ENCODE measurements around the gene NRG3. TPM values are rescaled to one million over a fixed set of nuclear protein-coding genes. Genes with fewer than 3 reads are reported as not detected.
"Not testable (repeated sequence)": the region's sequence is repeated elsewhere in the genome, so short reads cannot be mapped to it uniquely, and the experiment has no call there.

NRG3 gene
- total RNA-seq, 4 donors from 2014 or later: 0.20 to 1.1 (median 0.84) TPM; not detected in 1

DNA sequence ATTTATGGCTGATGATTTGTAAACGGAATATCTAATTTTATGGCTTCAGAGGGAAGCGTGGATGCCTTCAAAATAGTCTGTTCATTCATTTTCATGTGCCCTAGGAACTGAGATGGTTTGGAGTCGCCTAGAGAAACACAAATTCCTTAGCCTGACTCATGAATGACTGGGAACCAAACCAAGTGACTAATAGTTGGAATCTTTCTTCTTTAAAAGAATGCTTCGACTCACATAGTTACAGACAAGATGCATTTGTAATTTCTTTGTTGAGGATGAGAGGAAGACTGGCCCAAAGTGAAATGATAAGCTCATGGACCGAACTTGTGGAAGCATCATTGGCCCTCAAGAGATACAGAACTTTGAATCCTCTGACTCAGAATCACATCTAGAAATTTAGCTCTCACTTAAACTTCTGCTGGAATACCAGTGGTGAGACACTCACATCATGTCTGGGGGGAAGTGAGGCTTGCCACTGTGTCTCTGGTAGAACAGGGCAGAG, 1107.2 kb downstream of the NRG3 start:
- Histone ChIP-seq H3K27me3 (no peaks in the 10 kb centered on the region), H3K4me3 (no peak overlapping the region), H3K36me3 (no peaks in the 10 kb centered on the region), H3K9me3 (no peaks in the 10 kb centered on the region), H3K4me1 (peaks cover 0 to 9% (median 0%) of the 10 kb centered on the region in 4 donors), H3K27ac (no peak overlapping the region)
- no peak for DNase-seq (ENCODE audit: low spot score in 2 of 2)
- 21 to 32% methylated on average over 5 of the region's 5 CpGs for WGBS, 2 donors
- TF ChIP-seq, protein P1, sequence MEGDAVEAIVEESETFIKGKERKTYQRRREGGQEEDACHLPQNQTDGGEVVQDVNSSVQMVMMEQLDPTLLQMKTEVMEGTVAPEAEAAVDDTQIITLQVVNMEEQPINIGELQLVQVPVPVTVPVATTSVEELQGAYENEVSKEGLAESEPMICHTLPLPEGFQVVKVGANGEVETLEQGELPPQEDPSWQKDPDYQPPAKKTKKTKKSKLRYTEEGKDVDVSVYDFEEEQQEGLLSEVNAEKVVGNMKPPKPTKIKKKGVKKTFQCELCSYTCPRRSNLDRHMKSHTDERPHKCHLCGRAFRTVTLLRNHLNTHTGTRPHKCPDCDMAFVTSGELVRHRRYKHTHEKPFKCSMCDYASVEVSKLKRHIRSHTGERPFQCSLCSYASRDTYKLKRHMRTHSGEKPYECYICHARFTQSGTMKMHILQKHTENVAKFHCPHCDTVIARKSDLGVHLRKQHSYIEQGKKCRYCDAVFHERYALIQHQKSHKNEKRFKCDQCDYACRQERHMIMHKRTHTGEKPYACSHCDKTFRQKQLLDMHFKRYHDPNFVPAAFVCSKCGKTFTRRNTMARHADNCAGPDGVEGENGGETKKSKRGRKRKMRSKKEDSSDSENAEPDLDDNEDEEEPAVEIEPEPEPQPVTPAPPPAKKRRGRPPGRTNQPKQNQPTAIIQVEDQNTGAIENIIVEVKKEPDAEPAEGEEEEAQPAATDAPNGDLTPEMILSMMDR (IDR thresholded peaks at IDR 0.05): no peak
- TF ChIP-seq EP300 (IDR thresholded peaks at IDR 0.05) (no peak), POLR2A (IDR thresholded peaks at IDR 0.05) (no peak)

DNA sequence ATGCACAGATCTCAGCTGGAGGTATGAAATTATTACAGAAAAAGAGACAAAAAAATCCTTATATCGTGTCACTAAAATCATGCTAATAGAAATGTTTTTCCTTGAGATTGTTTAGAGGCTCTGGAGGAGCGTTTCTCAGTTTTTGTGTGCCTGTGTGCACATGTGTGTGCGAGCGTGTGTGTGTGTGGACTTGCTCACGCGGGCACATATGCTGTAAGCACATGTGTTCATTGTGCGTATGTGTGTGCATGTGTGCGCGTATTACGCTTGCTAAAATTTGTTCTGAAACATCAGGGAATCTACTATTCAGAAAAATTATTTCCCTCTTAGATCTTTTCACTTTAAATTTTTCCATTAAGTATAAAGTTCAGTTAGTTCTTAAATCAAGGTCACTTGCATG, 1111.2 kb downstream of the NRG3 start:
- H3K27ac ChIP-seq: no peak overlapping the region
- no peaks in the 10 kb centered on the region for H3K27me3 ChIP-seq
- H3K4me3 ChIP-seq: no peak overlapping the region
- no peaks in the 10 kb centered on the region for H3K9me3 ChIP-seq
- H3K4me1 ChIP-seq: peaks cover 0 to 9% (median 0%) of the 10 kb centered on the region in 4 donors
- H3K36me3 ChIP-seq: no peaks in the 10 kb centered on the region
- WGBS, 2 donors: 94 to 95% methylated on average over 10 of the region's 10 CpGs
- no peak for DNase-seq (ENCODE audit: low spot score in 2 of 2)
- TF ChIP-seq EP300 (IDR thresholded peaks at IDR 0.05) (no peak), POLR2A (IDR thresholded peaks at IDR 0.05) (no peak)
- TF ChIP-seq, protein P1 (IDR thresholded peaks at IDR 0.05): no peak

DNA sequence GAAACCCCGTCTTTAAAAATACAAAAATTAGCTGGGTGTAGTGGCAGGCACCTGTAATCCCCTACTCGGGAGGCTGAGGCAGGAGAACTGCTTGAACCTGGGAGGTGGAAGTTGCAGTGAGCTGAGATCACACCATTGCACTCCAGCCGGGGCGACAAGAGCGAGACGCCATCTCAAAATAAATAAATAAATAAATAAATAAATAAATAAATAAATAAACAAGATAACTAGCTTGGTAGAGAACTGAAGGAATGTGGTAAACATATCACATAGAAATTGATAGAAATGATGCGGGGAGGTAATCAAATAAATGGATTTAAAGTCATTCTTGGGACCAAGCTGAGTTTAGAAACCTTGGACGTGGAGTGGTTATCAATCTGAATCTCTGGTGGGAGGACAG, 1131.5 kb downstream of the NRG3 start:
- not testable (repeated sequence) for H3K36me3 ChIP-seq; H3K4me3 ChIP-seq; H3K27ac ChIP-seq; H3K4me1 ChIP-seq; H3K9me3 ChIP-seq; H3K27me3 ChIP-seq; DNase-seq (ENCODE audit: low spot score in 2 of 2)
- WGBS, 2 donors: 82 to 98% methylated on average over 8 of the region's 8 CpGs

DNA sequence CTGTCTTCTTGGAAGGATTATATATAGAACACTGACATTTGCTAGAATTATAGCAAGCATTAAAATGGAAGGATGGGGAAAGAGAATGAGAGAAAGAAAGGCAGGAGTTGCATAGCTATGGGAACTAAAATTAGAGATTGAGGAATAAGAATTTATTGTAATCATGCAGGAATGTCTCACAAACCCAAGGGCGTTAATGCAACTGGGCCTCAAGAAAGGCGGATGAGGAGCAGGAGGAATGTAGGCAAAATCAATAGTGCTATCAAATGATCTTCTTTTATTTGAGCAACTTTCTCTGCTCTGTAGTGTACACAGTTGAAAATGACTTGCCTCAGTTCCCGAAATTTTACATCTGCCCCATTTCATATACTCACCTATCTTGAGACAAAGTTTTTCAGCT, 1132.5 kb downstream of the NRG3 start:
- WGBS, 2 donors: 84% methylated on average over 3 of the region's 3 CpGs
- no peak for TF ChIP-seq POLR2A (IDR thresholded peaks at IDR 0.05)
- TF ChIP-seq, protein P1 (IDR thresholded peaks at IDR 0.05): no peak
- no peak for TF ChIP-seq EP300 (IDR thresholded peaks at IDR 0.05)

DNA sequence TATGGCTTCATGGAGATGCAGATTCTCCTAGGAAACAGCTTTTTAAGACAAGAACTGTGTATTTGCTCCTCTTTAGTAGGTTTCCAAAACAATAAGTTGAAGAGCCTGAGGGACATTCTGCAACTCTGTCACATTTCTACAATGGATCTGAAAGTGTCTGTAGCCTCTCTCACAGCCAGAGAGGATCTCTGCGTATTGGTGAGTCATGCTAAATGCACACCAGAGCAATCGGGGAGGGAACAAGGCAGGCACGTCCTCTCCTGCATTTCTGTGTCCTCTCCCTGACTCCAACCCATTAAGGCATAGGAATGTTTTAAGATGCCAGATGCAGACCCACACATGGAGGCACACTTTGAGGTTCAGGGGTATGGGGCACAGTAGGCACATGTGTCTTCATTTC, 1137.9 kb downstream of the NRG3 start:
- DNase-seq (ENCODE audit: low spot score in 2 of 2): no peak
- no peaks in the 10 kb centered on the region for H3K27me3 ChIP-seq
- H3K4me3 ChIP-seq: no peak overlapping the region
- WGBS, 2 donors: 28 to 65% methylated on average over 3 of the region's 3 CpGs
- H3K9me3 ChIP-seq: no peaks in the 10 kb centered on the region
- TF ChIP-seq, protein P1 (IDR thresholded peaks at IDR 0.05): no peak
- TF ChIP-seq POLR2A (IDR thresholded peaks at IDR 0.05) (no peak), EP300 (IDR thresholded peaks at IDR 0.05) (no peak)
- no peak overlapping the region for H3K27ac ChIP-seq
- no peaks in the 10 kb centered on the region for H3K36me3 ChIP-seq
- no peaks in the 10 kb centered on the region for H3K4me1 ChIP-seq

More for the DNA sequence above, 1132.5 kb downstream of the NRG3 start:
- H3K27me3 ChIP-seq: no peaks in the 10 kb centered on the region
- no peaks in the 10 kb centered on the region for H3K36me3 ChIP-seq
- no peaks in the 10 kb centered on the region for H3K9me3 ChIP-seq
- H3K4me3 ChIP-seq: no peak overlapping the region
- no peak overlapping the region for H3K27ac ChIP-seq
- DNase-seq (ENCODE audit: low spot score in 2 of 2): no peak
- no peaks in the 10 kb centered on the region for H3K4me1 ChIP-seq

All from tibial nerve (tissue), 4 donors.